SK-N-SH treated with all-trans-retinoic acid at 6 μM for 48 hours (cell line): Measurements from ENCODE around the gene N4BP2L1.

Source experiments
- ATAC-seq: fragments of 200-7000 bp; cut with Tn5 transposase; 3 replicates; pipeline ENCODE4 v1.9.1; 2020; ENCODE audit warnings: mild to moderate bottlenecking, moderate library complexity
- ARNTL ChIP-seq: fragments of 450-650 bp; formaldehyde crosslinking; IDR thresholded peaks from 2 replicates; pipeline ENCODE4 v1.5.0; 2020; ENCODE audit warnings: low read depth, mild to moderate bottlenecking, moderate library complexity, borderline replicate concordance
- CSDC2 ChIP-seq: fragments of 250-450 bp; sonication (Bioruptor Pico); IDR thresholded peaks from 2 replicates; pipeline ENCODE4 v1.5.0; 2020; ENCODE audit warnings: mild to moderate bottlenecking, moderate library complexity
- ESRRG ChIP-seq: fragments of 250-450 bp; sonication (Bioruptor Pico); IDR thresholded peaks from 2 replicates; pipeline ENCODE4 v1.6.1; 2021; ENCODE audit warnings: mild to moderate bottlenecking
- ISL1 ChIP-seq: fragments of 250-450 bp; sonication (Bioruptor Pico); IDR thresholded peaks from 2 replicates; pipeline ENCODE4 v2.1.2; 2022; ENCODE audit warnings: mild to moderate bottlenecking, moderate library complexity
- OSR1 ChIP-seq: fragments of 250-450 bp; sonication (Bioruptor Pico); IDR thresholded peaks from 2 replicates; pipeline ENCODE4 v1.8.0; 2022; ENCODE audit warnings: moderate library complexity, mild to moderate bottlenecking, inconsistent platforms
- PPARA ChIP-seq: fragments of 250-450 bp; sonication (Bioruptor Pico); IDR thresholded peaks from 2 replicates; pipeline ENCODE4 v1.5.0; 2020; ENCODE audit warnings: mild to moderate bottlenecking, borderline replicate concordance
- RARB ChIP-seq: fragments of 250-450 bp; sonication (Bioruptor Pico); IDR thresholded peaks from 2 replicates; pipeline ENCODE4 v1.8.0; 2021; ENCODE audit warnings: mild to moderate bottlenecking, moderate library complexity
- SNAI2 ChIP-seq: fragments of 250-450 bp; sonication (Bioruptor Pico); IDR thresholded peaks from 2 replicates; pipeline ENCODE4 v1.5.0; 2020; ENCODE audit warnings: mild to moderate bottlenecking, moderate library complexity
- TCF4 ChIP-seq: fragments of 250-450 bp; sonication (Bioruptor Pico); IDR thresholded peaks from 2 replicates; pipeline ENCODE4 v1.8.0; 2021; ENCODE audit warnings: mild to moderate bottlenecking, moderate library complexity, borderline replicate concordance
- ZC3H10 ChIP-seq: fragments of 250-450 bp; sonication (Bioruptor Pico); IDR thresholded peaks from 2 replicates; pipeline ENCODE4 v1.5.1; 2021; ENCODE audit warnings: mild to moderate bottlenecking, moderate library complexity
- ZFP3 ChIP-seq: fragments of 250-450 bp; sonication (Bioruptor Pico); IDR thresholded peaks from 2 replicates; pipeline ENCODE4 v1.5.0; 2020; ENCODE audit warnings: mild to moderate bottlenecking, moderate library complexity
- ZFP30 ChIP-seq: fragments of 450-650 bp; formaldehyde crosslinking; IDR thresholded peaks from 2 replicates; pipeline ENCODE4 v1.5.0; 2022; ENCODE audit warnings: mild to moderate bottlenecking, moderate library complexity
- ZNF565 ChIP-seq: fragments of 450-650 bp; formaldehyde crosslinking; conservative IDR thresholded peaks from 2 replicates; pipeline ENCODE4 v1.5.0; 2020; ENCODE audit warnings: low read depth, mild to moderate bottlenecking, moderate library complexity
- ZNF8 ChIP-seq: fragments of 450-650 bp; formaldehyde crosslinking; IDR thresholded peaks from 2 replicates; pipeline ENCODE4 v1.5.0; 2020; ENCODE audit warnings: mild to moderate bottlenecking, moderate library complexity
- TF ChIP-seq, protein P1 (sequence below): fragments of 250-450 bp; sonication (Bioruptor Pico); IDR thresholded peaks from 2 replicates; pipeline ENCODE4 v1.5.1; 2020; ENCODE audit warnings: low read depth, mild to moderate bottlenecking, moderate library complexity
- TF ChIP-seq, protein P2 (sequence below): fragments of 250-450 bp; sonication (Bioruptor Pico); IDR thresholded peaks from 2 replicates; pipeline ENCODE4 v1.5.0; 2020; ENCODE audit warnings: mild to moderate bottlenecking, moderate library complexity
- TF ChIP-seq, protein P3 (sequence below): fragments of 250-450 bp; sonication (Bioruptor Pico); IDR thresholded peaks from 2 replicates; pipeline ENCODE4 v1.8.0; 2021; ENCODE audit warnings: low read depth, mild to moderate bottlenecking, moderate library complexity, borderline replicate concordance
- TF ChIP-seq, protein P4 (sequence below): fragments of 250-450 bp; sonication (Bioruptor Pico); IDR thresholded peaks from 2 replicates; pipeline ENCODE4 v1.5.1; 2021; ENCODE audit warnings: mild to moderate bottlenecking, moderate library complexity
- TF ChIP-seq, protein P5 (sequence below): fragments of 250-450 bp; sonication (Bioruptor Pico); IDR thresholded peaks from 2 replicates; pipeline ENCODE4 v1.8.0; 2020; ENCODE audit warnings: mild to moderate bottlenecking, moderate library complexity, borderline replicate concordance

The N4BP2L1 gene

DNA sequence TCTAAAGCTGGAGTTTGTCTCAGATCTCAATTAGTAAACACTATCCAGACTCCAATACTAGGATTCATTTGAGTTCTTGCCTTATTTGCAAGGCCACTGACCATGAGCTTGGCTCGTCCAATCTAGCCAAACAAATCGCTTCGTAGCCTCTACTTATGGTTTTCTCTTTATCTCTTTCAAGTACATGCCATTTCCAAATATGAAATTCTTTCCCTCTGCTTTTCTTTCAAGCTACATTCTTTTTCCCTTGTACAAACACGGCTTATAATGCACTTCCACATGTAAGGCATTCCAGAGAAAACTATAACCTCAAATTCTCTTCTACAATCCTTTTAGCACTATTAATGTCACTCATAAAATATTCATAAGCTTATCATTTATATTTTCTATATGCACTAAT is 10.9 kb upstream of the N4BP2L1 start:
- TF ChIP-seq RARB (CRISPR knock-in tag) = no peak
- no peak for TF ChIP-seq ARNTL
- no peak for TF ChIP-seq ZFP30 (CRISPR knock-in tag)
- TF ChIP-seq OSR1 (CRISPR knock-in tag) = no peak
- TF ChIP-seq, protein P1, sequence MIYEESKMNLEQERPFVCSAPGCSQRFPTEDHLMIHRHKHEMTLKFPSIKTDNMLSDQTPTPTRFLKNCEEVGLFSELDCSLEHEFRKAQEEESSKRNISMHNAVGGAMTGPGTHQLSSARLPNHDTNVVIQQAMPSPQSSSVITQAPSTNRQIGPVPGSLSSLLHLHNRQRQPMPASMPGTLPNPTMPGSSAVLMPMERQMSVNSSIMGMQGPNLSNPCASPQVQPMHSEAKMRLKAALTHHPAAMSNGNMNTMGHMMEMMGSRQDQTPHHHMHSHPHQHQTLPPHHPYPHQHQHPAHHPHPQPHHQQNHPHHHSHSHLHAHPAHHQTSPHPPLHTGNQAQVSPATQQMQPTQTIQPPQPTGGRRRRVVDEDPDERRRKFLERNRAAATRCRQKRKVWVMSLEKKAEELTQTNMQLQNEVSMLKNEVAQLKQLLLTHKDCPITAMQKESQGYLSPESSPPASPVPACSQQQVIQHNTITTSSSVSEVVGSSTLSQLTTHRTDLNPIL = no peak
- TF ChIP-seq ZNF565 (CRISPR knock-in tag) = no peak
- TF ChIP-seq, protein P2, sequence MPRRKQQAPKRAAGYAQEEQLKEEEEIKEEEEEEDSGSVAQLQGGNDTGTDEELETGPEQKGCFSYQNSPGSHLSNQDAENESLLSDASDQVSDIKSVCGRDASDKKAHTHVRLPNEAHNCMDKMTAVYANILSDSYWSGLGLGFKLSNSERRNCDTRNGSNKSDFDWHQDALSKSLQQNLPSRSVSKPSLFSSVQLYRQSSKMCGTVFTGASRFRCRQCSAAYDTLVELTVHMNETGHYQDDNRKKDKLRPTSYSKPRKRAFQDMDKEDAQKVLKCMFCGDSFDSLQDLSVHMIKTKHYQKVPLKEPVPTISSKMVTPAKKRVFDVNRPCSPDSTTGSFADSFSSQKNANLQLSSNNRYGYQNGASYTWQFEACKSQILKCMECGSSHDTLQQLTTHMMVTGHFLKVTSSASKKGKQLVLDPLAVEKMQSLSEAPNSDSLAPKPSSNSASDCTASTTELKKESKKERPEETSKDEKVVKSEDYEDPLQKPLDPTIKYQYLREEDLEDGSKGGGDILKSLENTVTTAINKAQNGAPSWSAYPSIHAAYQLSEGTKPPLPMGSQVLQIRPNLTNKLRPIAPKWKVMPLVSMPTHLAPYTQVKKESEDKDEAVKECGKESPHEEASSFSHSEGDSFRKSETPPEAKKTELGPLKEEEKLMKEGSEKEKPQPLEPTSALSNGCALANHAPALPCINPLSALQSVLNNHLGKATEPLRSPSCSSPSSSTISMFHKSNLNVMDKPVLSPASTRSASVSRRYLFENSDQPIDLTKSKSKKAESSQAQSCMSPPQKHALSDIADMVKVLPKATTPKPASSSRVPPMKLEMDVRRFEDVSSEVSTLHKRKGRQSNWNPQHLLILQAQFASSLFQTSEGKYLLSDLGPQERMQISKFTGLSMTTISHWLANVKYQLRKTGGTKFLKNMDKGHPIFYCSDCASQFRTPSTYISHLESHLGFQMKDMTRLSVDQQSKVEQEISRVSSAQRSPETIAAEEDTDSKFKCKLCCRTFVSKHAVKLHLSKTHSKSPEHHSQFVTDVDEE (CRISPR knock-in tag) = no peak
- no peak for TF ChIP-seq ISL1 (CRISPR knock-in tag)
- no peak for TF ChIP-seq CSDC2 (CRISPR knock-in tag)
- TF ChIP-seq ZC3H10 (CRISPR knock-in tag) = no peak
- TF ChIP-seq SNAI2 (CRISPR knock-in tag) = no peak
- TF ChIP-seq PPARA = no peak
- TF ChIP-seq ESRRG = no peak
- TF ChIP-seq, protein P3, sequence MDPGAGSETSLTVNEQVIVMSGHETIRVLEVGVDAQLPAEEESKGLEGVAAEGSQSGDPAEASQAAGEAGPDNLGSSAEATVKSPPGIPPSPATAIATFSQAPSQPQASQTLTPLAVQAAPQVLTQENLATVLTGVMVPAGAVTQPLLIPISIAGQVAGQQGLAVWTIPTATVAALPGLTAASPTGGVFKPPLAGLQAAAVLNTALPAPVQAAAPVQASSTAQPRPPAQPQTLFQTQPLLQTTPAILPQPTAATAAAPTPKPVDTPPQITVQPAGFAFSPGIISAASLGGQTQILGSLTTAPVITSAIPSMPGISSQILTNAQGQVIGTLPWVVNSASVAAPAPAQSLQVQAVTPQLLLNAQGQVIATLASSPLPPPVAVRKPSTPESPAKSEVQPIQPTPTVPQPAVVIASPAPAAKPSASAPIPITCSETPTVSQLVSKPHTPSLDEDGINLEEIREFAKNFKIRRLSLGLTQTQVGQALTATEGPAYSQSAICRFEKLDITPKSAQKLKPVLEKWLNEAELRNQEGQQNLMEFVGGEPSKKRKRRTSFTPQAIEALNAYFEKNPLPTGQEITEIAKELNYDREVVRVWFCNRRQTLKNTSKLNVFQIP (CRISPR knock-in tag) = no peak
- no peak for ATAC-seq

DNA sequence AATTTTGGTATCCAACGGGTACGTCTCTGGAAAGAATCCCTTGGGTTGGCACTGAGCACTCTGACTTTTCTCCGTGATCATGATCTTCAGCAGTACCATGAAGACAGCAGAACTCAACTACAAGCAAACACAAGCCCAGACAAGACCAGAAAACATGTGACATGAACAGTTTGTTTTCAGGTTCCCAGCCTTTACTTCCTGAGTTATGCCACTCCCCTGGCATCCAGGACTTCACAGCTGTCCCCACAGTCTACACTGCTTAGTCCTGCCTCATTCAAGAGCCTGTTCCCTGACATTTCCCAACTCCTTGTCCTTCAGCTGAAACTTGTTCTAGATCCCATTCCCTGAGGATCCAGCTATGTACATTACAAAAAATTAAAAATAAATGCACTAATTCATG is 4.9 kb upstream of the N4BP2L1 start:
- TF ChIP-seq, protein P4, sequence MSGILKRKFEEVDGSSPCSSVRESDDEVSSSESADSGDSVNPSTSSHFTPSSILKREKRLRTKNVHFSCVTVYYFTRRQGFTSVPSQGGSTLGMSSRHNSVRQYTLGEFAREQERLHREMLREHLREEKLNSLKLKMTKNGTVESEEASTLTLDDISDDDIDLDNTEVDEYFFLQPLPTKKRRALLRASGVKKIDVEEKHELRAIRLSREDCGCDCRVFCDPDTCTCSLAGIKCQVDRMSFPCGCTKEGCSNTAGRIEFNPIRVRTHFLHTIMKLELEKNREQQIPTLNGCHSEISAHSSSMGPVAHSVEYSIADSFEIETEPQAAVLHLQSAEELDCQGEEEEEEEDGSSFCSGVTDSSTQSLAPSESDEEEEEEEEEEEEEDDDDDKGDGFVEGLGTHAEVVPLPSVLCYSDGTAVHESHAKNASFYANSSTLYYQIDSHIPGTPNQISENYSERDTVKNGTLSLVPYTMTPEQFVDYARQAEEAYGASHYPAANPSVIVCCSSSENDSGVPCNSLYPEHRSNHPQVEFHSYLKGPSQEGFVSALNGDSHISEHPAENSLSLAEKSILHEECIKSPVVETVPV = no peak
- TF ChIP-seq, protein P2 (CRISPR knock-in tag) = no peak
- ATAC-seq = no peak

DNA sequence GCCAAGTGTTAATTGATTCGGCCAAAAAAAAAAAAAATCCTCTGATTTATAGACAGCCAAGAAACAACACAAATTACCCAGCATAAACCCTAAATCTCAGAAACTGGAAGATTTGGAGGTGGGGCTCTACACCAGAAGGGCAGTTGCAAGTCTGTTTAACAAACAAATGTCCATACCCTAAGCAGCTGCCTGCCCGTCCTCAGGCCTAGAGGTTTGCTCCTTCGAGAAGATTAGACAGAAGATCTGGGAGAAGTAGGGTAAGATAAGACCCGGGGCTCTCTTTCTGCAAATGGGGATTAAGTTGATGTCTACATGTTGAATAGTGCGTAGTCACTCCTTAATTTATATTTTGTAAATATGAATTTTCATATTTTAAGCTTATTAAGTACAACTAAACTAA is 3.4 kb upstream of the N4BP2L1 start:
- no peak for TF ChIP-seq RARB (CRISPR knock-in tag)
- TF ChIP-seq ARNTL = no peak
- TF ChIP-seq, protein P3 (CRISPR knock-in tag) = no peak
- TF ChIP-seq, protein P5, sequence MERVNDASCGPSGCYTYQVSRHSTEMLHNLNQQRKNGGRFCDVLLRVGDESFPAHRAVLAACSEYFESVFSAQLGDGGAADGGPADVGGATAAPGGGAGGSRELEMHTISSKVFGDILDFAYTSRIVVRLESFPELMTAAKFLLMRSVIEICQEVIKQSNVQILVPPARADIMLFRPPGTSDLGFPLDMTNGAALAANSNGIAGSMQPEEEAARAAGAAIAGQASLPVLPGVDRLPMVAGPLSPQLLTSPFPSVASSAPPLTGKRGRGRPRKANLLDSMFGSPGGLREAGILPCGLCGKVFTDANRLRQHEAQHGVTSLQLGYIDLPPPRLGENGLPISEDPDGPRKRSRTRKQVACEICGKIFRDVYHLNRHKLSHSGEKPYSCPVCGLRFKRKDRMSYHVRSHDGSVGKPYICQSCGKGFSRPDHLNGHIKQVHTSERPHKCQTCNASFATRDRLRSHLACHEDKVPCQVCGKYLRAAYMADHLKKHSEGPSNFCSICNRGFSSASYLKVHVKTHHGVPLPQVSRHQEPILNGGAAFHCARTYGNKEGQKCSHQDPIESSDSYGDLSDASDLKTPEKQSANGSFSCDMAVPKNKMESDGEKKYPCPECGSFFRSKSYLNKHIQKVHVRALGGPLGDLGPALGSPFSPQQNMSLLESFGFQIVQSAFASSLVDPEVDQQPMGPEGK = no peak
- TF ChIP-seq OSR1 (CRISPR knock-in tag) = no peak
- TF ChIP-seq, protein P4 = no peak
- no peak for TF ChIP-seq TCF4
- no peak for TF ChIP-seq CSDC2 (CRISPR knock-in tag)
- no peak for TF ChIP-seq ZC3H10 (CRISPR knock-in tag)
- TF ChIP-seq ZFP3 (CRISPR knock-in tag) = no peak
- no peak for TF ChIP-seq ISL1 (CRISPR knock-in tag)
- TF ChIP-seq, protein P1 = no peak
- TF ChIP-seq ESRRG = no peak
- TF ChIP-seq SNAI2 (CRISPR knock-in tag) = no peak
- TF ChIP-seq ZNF8 = no peak
- no peak for ATAC-seq
